ACHN (cell line): ENCODE measurements around the gene CRTC1.

Experiments
- DNase-seq: peaks from one replicate; pipeline ENCODE4 v3.0.0-alpha.2; 2015
- in situ Hi-C: cut with HindIII; loops from 2 replicates; pipeline ENCODE4 v1.10.0; 2017; ENCODE audit warnings: low sequenced_read_pairs, low pct_ligation_motif_present, low pct_unique_long_range_greater_than_20kb

Gene CRTC1

GRCh38 chr19:18754501-18754900, 71.0 kb downstream of the CRTC1 start:
- DNase-seq, result no peak
- in situ Hi-C loops, result no loop called here

GRCh38 chr19:18756896-18757295, 73.4 kb downstream of the CRTC1 start:
- DNase-seq, result no peak
- in situ Hi-C loops, result no loop called here

GRCh38 chr19:18759304-18759994, 76.0 kb downstream of the CRTC1 start:
- in situ Hi-C loops, result no loop called here
- no peak for DNase-seq

GRCh38 chr19:18759995-18760426, 76.5 kb downstream of the CRTC1 start:
- no peak for DNase-seq
- in situ Hi-C loops, result no loop called here

GRCh38 chr19:18760440-18761383, 77.2 kb downstream of the CRTC1 start:
- in situ Hi-C loops, result no loop called here
- DNase-seq, result no peak

GRCh38 chr19:18761531-18762110, 78.1 kb downstream of the CRTC1 start:
- in situ Hi-C loops, result no loop called here
- DNase-seq, result no peak

GRCh38 chr19:18762125-18763023, 78.9 kb downstream of the CRTC1 start:
- in situ Hi-C loops, result no loop called here
- peak; percentile 61 for DNase-seq

GRCh38 chr19:18763674-18764590, 80.5 kb downstream of the CRTC1 start:
- in situ Hi-C loops, result no loop called here
- peak; percentile 91 for DNase-seq

- DNase-seq, result peak; percentile 62
- in situ Hi-C loops, result no loop called here
Measured at GRCh38 chr19:18764591-18765051, 81.1 kb downstream of the CRTC1 start.

- DNase-seq, result no peak
- in situ Hi-C loops, result no loop called here
Measured at GRCh38 chr19:18765224-18765623, 81.7 kb downstream of the CRTC1 start.

DNA sequence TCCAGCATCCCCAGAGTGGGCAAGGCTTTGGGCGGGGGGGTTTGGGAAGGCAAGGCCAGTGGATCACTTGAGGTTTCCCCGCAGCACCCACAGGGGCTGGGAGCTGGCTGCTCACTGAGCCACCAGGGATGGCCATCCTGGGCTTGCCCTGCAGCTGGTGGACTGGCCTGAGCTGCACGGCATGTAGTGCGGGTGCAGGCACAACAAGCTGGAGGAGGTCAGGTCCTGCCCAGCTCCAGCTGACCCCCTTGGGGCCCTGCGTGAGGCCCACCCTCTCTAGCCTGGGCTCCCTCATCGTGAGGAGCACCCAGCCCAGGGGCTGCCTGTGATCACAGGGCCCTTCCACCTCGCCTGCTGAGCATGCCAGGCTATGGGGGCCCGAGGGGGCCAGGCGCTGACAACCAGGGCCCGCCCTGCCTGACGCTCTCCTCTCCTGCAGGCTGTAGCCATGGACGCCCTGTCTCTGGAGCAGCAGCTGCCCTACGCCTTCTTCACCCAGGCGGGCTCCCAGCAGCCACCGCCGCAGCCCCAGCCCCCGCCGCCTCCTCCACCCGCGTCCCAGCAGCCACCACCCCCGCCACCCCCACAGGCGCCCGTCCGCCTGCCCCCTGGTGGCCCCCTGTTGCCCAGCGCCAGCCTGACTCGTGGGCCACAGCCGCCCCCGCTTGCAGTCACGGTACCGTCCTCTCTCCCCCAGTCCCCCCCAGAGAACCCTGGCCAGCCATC, 84.7 kb downstream of the CRTC1 start:
- no peak for DNase-seq
- in situ Hi-C loops, result no loop called here

DNA sequence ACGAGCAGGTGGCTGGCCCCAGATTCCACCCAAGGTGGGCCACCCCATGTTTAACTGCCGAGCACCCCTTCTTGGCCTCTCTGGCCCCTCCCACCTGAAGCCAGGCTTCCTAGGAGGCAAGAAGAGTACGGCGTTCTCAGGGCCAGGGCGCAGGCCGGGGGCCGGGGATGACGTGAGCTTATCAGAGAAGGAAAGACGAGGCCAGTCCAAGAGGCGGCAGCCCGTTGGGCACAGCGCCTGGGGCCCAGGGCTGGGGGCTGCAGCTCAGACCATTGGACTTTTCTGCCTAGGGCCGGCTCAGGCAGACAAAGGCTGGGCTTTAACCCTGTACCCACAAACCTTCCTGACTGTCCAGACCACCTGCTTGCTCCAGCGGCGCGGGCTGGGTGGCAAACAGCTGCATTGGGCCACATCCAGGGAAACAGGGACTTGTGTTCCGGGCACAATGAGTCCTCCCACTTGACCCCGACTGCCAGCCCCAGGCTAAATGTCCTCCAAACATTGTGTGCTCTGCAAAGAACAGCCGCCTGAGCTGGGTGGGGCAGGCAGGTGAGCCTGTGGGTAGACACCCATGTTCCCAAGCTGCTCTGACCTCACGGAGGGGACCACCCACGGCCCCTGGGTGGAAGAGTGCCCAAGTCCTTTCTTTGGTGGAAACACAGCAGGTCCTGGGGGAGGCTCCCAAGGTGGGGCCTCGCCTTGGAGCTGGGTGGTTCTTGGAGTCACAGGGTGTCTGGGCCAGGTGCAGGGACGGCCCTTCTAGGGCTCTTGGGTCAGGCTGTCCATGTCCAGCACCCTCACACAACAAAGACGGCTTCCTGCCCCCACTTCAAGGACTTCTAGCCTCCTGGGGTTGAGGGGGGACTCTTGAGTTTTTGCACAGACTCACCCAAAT, 85.8 kb downstream of the CRTC1 start:
- in situ Hi-C loops, result no loop called here

GRCh38 chr19:18769989-18770528, 86.6 kb downstream of the CRTC1 start:
- in situ Hi-C loops, result no loop called here
- no peak for DNase-seq

More for the DNA sequence above, 85.8 kb downstream of the CRTC1 start:
- no peak for DNase-seq

- no peak for DNase-seq
- in situ Hi-C loops, result no loop called here
Measured at GRCh38 chr19:18770663-18771327, 87.3 kb downstream of the CRTC1 start.
